ENCODE measurements around the gene KCNQ5.

Gene KCNQ5

DNA sequence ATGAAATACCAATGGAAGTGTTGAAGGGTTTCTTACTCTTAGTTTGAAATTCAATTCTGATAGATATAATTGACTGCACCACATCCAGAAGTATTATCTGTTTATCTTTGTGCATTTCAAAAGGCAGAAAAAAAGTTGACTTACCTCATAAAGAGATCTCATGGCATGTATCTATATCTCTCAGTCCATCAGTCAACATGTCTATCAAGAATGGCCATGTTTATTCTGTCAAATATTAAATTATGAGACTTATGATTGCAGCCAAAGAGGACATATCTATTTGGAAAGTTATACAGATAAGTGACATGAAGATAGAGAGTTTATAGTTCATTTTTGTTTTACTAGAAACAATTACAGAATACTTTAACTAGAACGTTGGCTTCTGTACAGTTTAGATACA is 325.7 kb downstream of the KCNQ5 start:
- H3K4me3 ChIP-seq (ENCODE audit: low read length), result no peak overlapping the region
- TF ChIP-seq, protein P1, sequence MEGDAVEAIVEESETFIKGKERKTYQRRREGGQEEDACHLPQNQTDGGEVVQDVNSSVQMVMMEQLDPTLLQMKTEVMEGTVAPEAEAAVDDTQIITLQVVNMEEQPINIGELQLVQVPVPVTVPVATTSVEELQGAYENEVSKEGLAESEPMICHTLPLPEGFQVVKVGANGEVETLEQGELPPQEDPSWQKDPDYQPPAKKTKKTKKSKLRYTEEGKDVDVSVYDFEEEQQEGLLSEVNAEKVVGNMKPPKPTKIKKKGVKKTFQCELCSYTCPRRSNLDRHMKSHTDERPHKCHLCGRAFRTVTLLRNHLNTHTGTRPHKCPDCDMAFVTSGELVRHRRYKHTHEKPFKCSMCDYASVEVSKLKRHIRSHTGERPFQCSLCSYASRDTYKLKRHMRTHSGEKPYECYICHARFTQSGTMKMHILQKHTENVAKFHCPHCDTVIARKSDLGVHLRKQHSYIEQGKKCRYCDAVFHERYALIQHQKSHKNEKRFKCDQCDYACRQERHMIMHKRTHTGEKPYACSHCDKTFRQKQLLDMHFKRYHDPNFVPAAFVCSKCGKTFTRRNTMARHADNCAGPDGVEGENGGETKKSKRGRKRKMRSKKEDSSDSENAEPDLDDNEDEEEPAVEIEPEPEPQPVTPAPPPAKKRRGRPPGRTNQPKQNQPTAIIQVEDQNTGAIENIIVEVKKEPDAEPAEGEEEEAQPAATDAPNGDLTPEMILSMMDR (conservative IDR thresholded peaks at IDR 0.05; ENCODE audit: low read length), result no peak
- DNase-seq (ENCODE audit: low read depth), result no peak

DNA sequence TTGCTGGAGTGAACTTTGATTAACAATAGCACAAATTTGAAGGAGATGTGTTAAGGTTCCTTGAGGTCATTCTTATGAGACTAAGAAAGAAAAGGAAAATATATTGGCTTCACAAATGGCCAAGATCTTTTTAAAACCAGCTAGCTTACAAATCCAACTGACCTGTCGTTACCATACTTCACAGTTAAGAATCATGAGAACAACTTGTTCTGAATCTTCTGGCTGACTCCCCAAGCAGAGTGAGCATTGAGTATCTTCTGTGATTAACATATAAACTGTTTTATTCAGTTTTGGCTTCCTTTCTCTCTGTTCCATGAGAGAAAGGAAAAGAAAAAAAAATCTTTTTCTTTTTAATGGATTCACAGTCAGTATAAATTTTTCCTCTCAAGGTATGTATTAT is 326.3 kb downstream of the KCNQ5 start:
- no peak overlapping the region for H3K4me3 ChIP-seq (ENCODE audit: low read length)
- TF ChIP-seq, protein P1 (conservative IDR thresholded peaks at IDR 0.05; ENCODE audit: low read length), result no peak
- no peak for DNase-seq (ENCODE audit: low read depth)

DNA sequence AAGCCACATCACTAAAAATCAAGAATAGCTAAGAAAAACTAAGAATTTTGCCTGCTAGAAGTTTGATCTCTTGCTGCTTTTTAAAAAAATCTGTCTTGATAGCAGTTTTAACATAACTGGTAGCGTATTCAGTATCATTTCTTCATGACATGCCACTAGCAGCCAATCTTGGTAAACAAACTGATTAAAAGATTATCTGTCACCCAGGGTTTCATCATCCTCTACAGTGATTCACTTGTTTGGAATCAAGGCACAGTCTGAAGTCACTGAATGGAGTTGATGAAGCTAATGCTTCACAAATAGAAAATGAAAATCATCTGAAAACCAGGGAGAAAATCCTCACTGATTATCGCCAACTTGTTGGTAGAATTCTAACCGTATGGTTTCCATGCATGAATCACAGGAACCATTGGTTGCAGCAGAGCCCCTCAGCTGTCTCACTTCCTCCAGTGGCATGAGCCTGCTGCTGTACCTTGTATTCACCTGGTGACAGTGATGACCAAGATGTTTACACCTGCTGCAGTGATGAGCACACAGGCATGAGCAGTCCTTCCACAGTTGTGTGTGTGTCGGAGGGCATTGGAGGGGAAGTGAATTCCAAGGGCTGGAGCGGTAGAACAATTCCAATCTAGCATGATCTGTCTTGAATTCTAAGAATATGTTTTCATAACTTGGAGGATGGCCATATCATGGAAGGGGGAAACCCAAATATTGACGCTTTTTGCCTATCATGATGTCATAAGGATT is 328.4 kb downstream of the KCNQ5 start:
- TF ChIP-seq, protein P1 (conservative IDR thresholded peaks at IDR 0.05; ENCODE audit: low read length), result no peak
- peak overlapping the region; percentile 46 for H3K4me3 ChIP-seq (ENCODE audit: low read length)
- peak; percentile 86 for DNase-seq (ENCODE audit: low read depth)

DNA sequence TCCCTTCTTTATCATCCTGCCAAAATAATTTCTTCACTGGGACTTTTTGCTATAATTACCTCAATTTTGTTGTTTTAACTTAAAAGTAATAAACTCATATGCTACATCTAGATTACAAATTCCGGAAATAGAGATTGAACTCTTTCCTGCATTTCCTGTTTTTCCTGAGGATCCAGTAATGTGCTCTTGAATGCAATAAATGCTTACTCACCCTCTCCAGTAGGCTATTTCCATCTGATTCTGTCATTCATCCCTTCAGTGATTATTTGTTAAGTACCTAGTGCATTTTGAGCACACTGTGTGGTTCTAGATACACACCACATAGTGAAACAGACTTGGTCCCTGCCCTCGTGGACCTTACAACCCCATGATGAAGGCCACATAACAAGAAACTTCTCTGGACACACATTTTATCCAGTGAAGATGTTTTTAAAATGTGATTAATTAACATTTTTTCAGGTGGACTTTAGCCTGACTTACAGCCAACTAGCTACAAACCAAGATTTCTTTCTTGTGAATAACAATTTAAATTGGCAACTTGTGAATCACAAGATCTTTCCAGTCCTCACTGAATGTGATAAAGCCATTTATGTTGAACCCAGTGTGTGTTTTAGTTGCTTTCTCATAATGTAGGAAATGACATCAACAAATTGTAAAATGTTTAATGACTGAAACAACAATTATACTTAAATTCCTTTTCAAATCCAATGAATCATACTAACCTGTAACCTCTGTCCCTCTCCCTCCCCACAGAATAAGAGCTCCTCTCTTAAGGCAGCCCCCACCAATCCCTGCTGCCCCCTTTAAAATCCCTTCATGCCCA is 331.2 kb downstream of the KCNQ5 start:
- DNase-seq (ENCODE audit: low read depth), result no peak
- H3K4me3 ChIP-seq (ENCODE audit: low read length), result no peak overlapping the region
- TF ChIP-seq, protein P1 (conservative IDR thresholded peaks at IDR 0.05; ENCODE audit: low read length), result no peak

DNA sequence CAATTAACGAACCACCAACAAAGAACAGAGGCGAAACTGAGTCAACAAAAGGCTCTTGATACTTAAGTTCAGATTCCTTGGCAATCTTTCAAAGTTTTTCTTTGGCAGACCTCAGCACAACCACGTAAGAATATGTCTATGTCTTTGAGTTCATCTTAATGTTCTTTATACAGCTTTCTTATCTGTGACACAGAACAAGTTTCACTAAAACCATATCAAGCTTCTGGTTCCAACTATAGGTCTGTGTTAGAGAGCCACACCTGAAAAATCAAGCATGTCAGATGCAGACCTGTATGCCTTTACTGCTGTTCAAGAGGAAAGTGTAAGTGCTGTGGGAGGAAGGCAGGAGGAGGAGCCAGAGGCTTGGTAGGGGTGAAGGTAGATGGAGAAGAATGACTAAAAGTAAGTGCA is 332.1 kb downstream of the KCNQ5 start:
- no peak for DNase-seq (ENCODE audit: low read depth)
- H3K4me3 ChIP-seq (ENCODE audit: low read length), result no peak overlapping the region
- TF ChIP-seq, protein P1 (conservative IDR thresholded peaks at IDR 0.05; ENCODE audit: low read length), result no peak

DNA sequence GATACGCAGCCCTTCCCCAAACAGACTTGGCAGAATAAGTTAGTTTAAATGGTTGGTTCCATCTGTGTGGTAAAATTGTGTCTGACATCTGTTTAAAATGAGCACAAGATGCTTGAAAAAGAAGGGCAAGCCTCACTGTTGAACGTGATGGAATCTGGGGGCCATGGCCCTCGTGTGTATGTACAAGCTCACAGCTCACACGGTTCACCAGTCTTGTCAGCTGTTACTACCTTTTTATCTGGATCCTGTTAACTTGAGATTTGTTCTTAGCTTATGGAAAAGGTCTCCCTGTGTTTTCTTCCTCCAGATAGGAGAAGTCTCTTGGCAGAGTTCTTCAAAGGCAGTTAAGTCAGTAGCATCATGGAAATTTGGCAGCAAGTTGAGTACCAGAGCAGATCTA is 332.9 kb downstream of the KCNQ5 start:
- TF ChIP-seq, protein P1 (conservative IDR thresholded peaks at IDR 0.05; ENCODE audit: low read length), result no peak
- H3K4me3 ChIP-seq (ENCODE audit: low read length), result no peak overlapping the region
- peak; percentile 69 for DNase-seq (ENCODE audit: low read depth)

DNA sequence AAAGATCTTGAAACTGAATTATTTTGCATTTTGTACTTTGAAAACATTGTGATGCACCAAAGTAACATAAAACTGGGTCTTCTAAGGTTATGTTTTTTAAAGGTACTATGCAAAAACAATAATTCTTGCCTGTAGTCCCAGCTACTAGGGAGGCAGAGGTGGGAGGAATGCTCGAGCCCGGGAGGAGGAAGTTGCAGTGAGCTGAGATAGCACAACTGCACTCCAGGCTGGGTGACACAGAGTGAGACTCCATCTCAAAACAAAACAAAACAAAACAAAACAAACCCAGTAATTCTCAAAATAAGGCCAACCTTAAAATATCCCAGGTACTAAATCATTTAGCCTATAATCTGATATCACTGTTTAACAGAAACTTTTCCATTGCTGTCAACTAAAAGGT is 333.8 kb downstream of the KCNQ5 start:
- TF ChIP-seq, protein P1 (conservative IDR thresholded peaks at IDR 0.05; ENCODE audit: low read length), result no peak
- no peak for DNase-seq (ENCODE audit: low read depth)
- H3K4me3 ChIP-seq (ENCODE audit: low read length), result no peak overlapping the region
